NCI-H82 treated with DMSO at 0.1 percent for 48 hours (cell line): ENCODE data around the gene FOXP3.

ENCODE experiments used
- DNase-seq: peaks from one replicate; lab custom pipeline; 2025; ENCODE audit not compliant: unreplicated experiment; lab: John Stamatoyannopoulos, UW

The FOXP3 gene

GRCh38 chrX:49276671-49277534, 12.4 kb upstream of the FOXP3 start:
- no peak for DNase-seq

GRCh38 chrX:49276207-49276606, 11.7 kb upstream of the FOXP3 start:
- no peak for DNase-seq

- DNase-seq: no peak
Observed at GRCh38 chrX:49273181-49273727, 8.7 kb upstream of the FOXP3 start.

GRCh38 chrX:49272421-49272820, 7.9 kb upstream of the FOXP3 start:
- DNase-seq: no peak

GRCh38 chrX:49271341-49271740, 6.8 kb upstream of the FOXP3 start:
- DNase-seq: no peak

GRCh38 chrX:49270249-49270921, 5.9 kb upstream of the FOXP3 start:
- DNase-seq: no peak

- DNase-seq: no peak
Observed at GRCh38 chrX:49269767-49270248, 5.3 kb upstream of the FOXP3 start, which contains the start of gene PPP1R3F. Gene PPP1R3F, plus strand, starts transcription at chrX:49269793. Its CDS starts 77 bp downstream, at chrX:49269870.

- DNase-seq: peak; percentile 94
Observed at GRCh38 chrX:49269010-49269766, 4.7 kb upstream of the FOXP3 start.

- DNase-seq: no peak
Observed at GRCh38 chrX:49268702-49269009, 4.1 kb upstream of the FOXP3 start.

- DNase-seq: no peak
Observed at GRCh38 chrX:49266523-49267445, 2.3 kb upstream of the FOXP3 start.

- no peak for DNase-seq
Observed at GRCh38 chrX:49263631-49264030, 879 bp downstream of the FOXP3 start.

GRCh38 chrX:49262603-49263002, 1.9 kb downstream of the FOXP3 start:
- DNase-seq: no peak

- DNase-seq: no peak
Observed at GRCh38 chrX:49260221-49260985, 4.1 kb downstream of the FOXP3 start.

- DNase-seq: no peak
Observed at GRCh38 chrX:49258749-49259124, 5.8 kb downstream of the FOXP3 start.

- no peak for DNase-seq
Observed at GRCh38 chrX:49257846-49258748, 6.4 kb downstream of the FOXP3 start.

- DNase-seq: no peak
Observed at GRCh38 chrX:49257074-49257790, 7.3 kb downstream of the FOXP3 start.

- no peak for DNase-seq
Observed at GRCh38 chrX:49256268-49256995, 8.1 kb downstream of the FOXP3 start.
